Naive thymus-derived CD4-positive, alpha-beta T cell (primary cell): Measurements from ENCODE around the gene PARVA. TPM values are rescaled to one million over a fixed set of nuclear protein-coding genes. Genes with fewer than 3 reads are reported as not detected.

Experiments used
- ATAC-seq: fragments of 150-1000 bp; cut with Tn5 transposase; 2 replicates; pipeline ENCODE4 v1.10.0; 2021; ENCODE audit warnings: mild to moderate bottlenecking, moderate library complexity
- CTCF ChIA-PET: fragments of 350-600 bp; sonication (Branson Sonifier 250); formaldehyde crosslinking; loops from one replicate; lab custom pipeline; 2021; ENCODE audit warnings: antibody characterized with exemption; lab: Charles Lee
- POLR2A ChIA-PET: fragments of 350-600 bp; sonication (Branson Sonifier 250); formaldehyde crosslinking; loops from one replicate; lab custom pipeline; 2021; ENCODE audit warnings: antibody characterized with exemption, inconsistent platforms; lab: Charles Lee
- DNase-seq, 9 donors: peaks; one replicate each; pipeline versions ENCODE4 v3.0.0 to v3.0.0-alpha.2; 2020 to 2022; ENCODE audit warnings: mixed read lengths in 1 of 9
- H3K27ac ChIP-seq: one replicate; pipeline ENCODE4 v1.7.0; 2013; ENCODE audit warnings: mild to moderate bottlenecking, low read depth, low read length, moderate library complexity
- H3K27me3 ChIP-seq, 2 donors: one replicate each; pipeline ENCODE4 v1.7.0; 2013; ENCODE audit warnings: low read length in 2 of 2, mild to moderate bottlenecking in 2 of 2, moderate library complexity in 2 of 2; ENCODE audit not compliant: control insufficient read depth in 2 of 2, insufficient read depth in 2 of 2
- H3K36me3 ChIP-seq, 3 experiments: 1 replicate in 2 of 3; 2 replicates in 1 of 3; pipeline ENCODE4 v1.7.0; 2013; ENCODE audit warnings: low read length in 3 of 3, mild to moderate bottlenecking in 3 of 3, moderate library complexity in 1 of 3; ENCODE audit not compliant: insufficient read depth in 3 of 3, control insufficient read depth in 2 of 3
- H3K4me1 ChIP-seq, 2 donors: one replicate each; pipeline ENCODE4 v1.7.0; 2013; ENCODE audit warnings: low read length in 2 of 2, mild to moderate bottlenecking in 2 of 2, moderate library complexity in 1 of 2; ENCODE audit not compliant: control insufficient read depth in 2 of 2, insufficient read depth in 2 of 2
- H3K4me3 ChIP-seq: 2 replicates; pipeline ENCODE4 v1.7.0; 2013; ENCODE audit warnings: mild to moderate bottlenecking, low read length
- H3K9me3 ChIP-seq, 3 experiments: 1 replicate in 2 of 3; 2 replicates in 1 of 3; pipeline ENCODE4 v1.7.0; 2013; ENCODE audit warnings: low read length in 3 of 3; ENCODE audit not compliant: control insufficient read depth in 2 of 3
- H3K27ac Mint-ChIP-seq, 9 donors: one replicate each; pipeline ENCODE4 v1.8.0; 2020 to 2022; ENCODE audit warnings: mixed read lengths in 9 of 9, mild to moderate bottlenecking in 8 of 9, moderate library complexity in 5 of 9, inconsistent platforms in 2 of 9
- H3K27me3 Mint-ChIP-seq, 5 donors: one replicate each; pipeline ENCODE4 v1.8.0; 2021 to 2022; ENCODE audit warnings: mixed read lengths in 5 of 5, mild to moderate bottlenecking in 1 of 5
- H3K36me3 Mint-ChIP-seq, 5 donors: one replicate each; pipeline ENCODE4 v1.8.0; 2020 to 2022; ENCODE audit warnings: mixed read lengths in 5 of 5, mild to moderate bottlenecking in 3 of 5, inconsistent platforms in 1 of 5
- H3K4me1 Mint-ChIP-seq, 7 donors: one replicate each; pipeline ENCODE4 v1.8.0; 2020 to 2022; ENCODE audit warnings: mixed read lengths in 7 of 7, mild to moderate bottlenecking in 3 of 7, inconsistent platforms in 1 of 7
- H3K4me3 Mint-ChIP-seq, 10 donors: one replicate each; pipeline ENCODE4 v1.8.0; 2020 to 2022; ENCODE audit warnings: mild to moderate bottlenecking in 10 of 10, mixed read lengths in 10 of 10, moderate library complexity in 6 of 10, inconsistent platforms in 2 of 10
- H3K9me3 Mint-ChIP-seq, 11 donors: one replicate each; pipeline ENCODE4 v1.8.0; 2020 to 2022; ENCODE audit warnings: mixed read lengths in 11 of 11, mild to moderate bottlenecking in 4 of 11, inconsistent platforms in 1 of 11, moderate library complexity in 1 of 11
- intact Hi-C, 2 donors: fragments of 100-400 bp; cut with micrococcal nuclease; formaldehyde crosslinking; loops; one replicate each; pipeline ENCODE4 v1.15.1; 2023
- polyA plus RNA-seq, 2 donors: library from polyadenylated mRNA; unstranded; fragments of 300-500 nt; fragmentation: Illumina TruSeq; gene quantifications; one replicate each; pipeline ENCODE4 v1.2.3, GENCODE V29; 2021
- total RNA-seq, 6 experiments: library from RNA in 5 of 6; stranded (reverse) in 5 of 6; gene quantifications; 1 replicate in 5 of 6; 2 replicates in 1 of 6; pipeline ENCODE4 v1.2.3 and lab custom pipeline; 2021 to 2026

Gene PARVA
- total and polyA plus RNA-seq, 7 experiments from 2014 or later: 0.07 to 0.97 (median 0.69) TPM

DNA sequence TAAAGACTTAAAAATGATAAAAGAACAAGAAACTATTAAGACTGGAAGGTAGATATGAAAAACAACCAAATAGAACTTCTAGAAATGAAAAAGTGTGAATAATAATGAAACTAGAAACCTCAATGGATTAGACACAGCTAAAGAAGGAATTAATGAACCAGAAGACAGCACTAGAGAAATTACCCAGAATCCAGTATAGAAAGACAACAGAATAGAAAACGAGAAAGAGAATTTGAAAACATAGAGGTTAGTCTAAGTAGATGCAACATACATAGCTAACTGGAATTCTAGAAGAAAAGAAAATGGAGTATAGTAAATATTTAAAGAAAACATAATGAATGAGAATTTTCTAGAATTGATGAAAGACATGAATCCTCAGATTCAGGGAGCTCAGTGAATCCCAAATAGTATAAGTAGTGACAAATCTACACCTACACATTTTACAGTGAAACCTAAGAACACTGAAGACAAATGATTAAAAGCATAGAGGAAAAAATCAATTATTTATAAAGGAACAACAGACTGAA, 111.9 kb downstream of the PARVA start:
- Histone ChIP-seq H3K27me3 (no peaks in the 10 kb centered on the region), H3K36me3 (no peaks in the 10 kb centered on the region), H3K9me3 (peaks cover 0 to 6% (median 0%) of the 10 kb centered on the region in 3 experiments), H3K27ac (no peak overlapping the region), H3K4me3 (no peak overlapping the region), H3K4me1 (no peaks in the 10 kb centered on the region)
- Mint-ChIP-seq H3K27me3 (peaks cover 8 to 29% (median 21%) of the 10 kb centered on the region in 5 donors), H3K4me1 (no peaks in the 10 kb centered on the region), H3K36me3 (peaks cover 0 to 18% (median 7%) of the 10 kb centered on the region in 5 donors), H3K9me3 (peaks cover 2 to 25% (median 15%) of the 10 kb centered on the region in 11 donors), H3K27ac (no peak overlapping the region), H3K4me3 (no peak overlapping the region)
- intact Hi-C loops: no loop called here
- DNase-seq (no peak), ATAC-seq (no peak)
- CTCF ChIA-PET: interaction anchor here (0.6 kb wide), 1 partner anchor 1776 kb away, joined by 3 read pairs; no protein-coding TSS in a partner anchor
- POLR2A ChIA-PET: no interaction called here

DNA sequence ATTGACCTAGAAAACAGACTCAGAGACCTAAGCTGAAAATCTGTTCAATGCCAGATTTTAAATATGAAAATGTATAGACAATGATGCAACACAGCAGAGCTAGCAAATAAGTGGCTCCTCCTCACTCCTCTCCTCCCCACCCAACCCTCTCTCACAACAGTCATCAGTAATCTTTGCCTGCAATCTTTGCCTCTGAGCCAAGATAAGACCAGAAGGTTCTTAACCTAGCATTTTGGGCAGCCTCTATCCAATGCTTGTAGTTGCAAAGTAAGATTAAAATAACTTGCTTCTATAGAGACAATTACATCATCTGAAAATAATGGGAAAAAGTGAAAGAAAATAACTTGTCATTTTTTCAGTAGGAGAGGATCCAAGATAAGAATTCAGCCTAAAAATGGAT, 117.3 kb downstream of the PARVA start:
- H3K27ac Mint-ChIP-seq: no peak overlapping the region
- no peaks in the 10 kb centered on the region for H3K27me3 ChIP-seq
- no peak overlapping the region for H3K4me3 Mint-ChIP-seq
- H3K36me3 Mint-ChIP-seq: peaks cover 0 to under 1% (median 0%) of the 10 kb centered on the region in 5 donors
- peaks cover 0 to under 1% (median under 1%) of the 10 kb centered on the region in 11 donors for H3K9me3 Mint-ChIP-seq
- H3K27ac ChIP-seq: no peak overlapping the region
- H3K4me3 ChIP-seq: no peak overlapping the region
- ChIA-PET CTCF (interaction anchor here (0.6 to 1.2 kb wide), 2 partner anchors 12 to 108 kb away, joined by 3 to 4 read pairs; no protein-coding TSS in a partner anchor), POLR2A (interaction anchor here (0.5 kb wide), 1 partner anchor 653 kb away, joined by 3 read pairs; the partner anchor contains the start of gene USP47)
- no peak for DNase-seq
- no peaks in the 10 kb centered on the region for H3K36me3 ChIP-seq
- peaks cover 5 to 25% (median 6%) of the 10 kb centered on the region in 5 donors for H3K27me3 Mint-ChIP-seq
- H3K9me3 ChIP-seq: no peaks in the 10 kb centered on the region
- no peak for ATAC-seq
- no peaks in the 10 kb centered on the region for H3K4me1 Mint-ChIP-seq
- no peaks in the 10 kb centered on the region for H3K4me1 ChIP-seq
- intact Hi-C loops: no loop called here

DNA sequence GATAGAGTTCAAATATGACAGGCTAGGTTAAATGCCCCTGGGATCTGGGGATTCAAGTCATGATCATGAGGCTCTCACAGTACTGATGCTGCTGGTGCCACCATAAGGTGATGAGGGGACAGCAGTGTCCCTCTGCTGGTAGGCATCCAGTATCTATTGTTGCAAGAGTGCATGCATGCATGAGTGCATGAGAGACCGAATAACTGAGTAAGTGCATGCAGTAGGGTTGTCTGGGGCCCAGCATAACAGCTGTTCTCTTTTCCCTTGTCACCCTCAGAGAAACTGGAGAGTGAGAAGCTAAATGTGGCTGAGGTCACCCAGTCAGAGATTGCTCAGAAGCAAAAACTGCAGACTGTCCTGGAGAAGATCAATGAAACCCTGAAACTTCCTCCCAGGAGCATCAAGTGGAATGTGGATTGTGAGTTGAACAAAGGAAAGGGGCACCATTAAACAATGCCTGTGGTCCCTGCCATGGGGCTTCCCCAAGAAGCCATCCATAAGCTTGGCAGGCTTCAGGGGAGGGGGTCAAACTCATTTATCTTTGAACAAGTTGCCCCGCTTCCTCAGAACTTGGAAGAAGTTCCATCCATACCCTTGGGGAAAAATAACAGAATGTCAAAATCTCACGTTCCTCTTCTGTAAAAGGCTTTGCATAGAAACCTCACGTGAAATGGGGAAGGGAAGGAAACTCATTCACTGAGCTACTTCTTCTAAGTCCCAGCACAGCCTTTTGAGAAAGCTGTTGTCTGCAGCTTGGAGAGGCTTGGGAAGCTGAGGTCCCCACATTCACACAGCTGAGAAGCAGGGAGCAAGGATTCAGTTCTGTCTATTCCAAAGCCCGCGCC, 119.0 kb downstream of the PARVA start:
- no peaks in the 10 kb centered on the region for H3K9me3 ChIP-seq
- no peak for DNase-seq
- no peaks in the 10 kb centered on the region for H3K4me1 Mint-ChIP-seq
- H3K4me3 Mint-ChIP-seq: no peak overlapping the region
- no peaks in the 10 kb centered on the region for H3K4me1 ChIP-seq
- H3K36me3 Mint-ChIP-seq: no peaks in the 10 kb centered on the region
- CTCF ChIA-PET: no interaction called here
- H3K27ac Mint-ChIP-seq: no peak overlapping the region
- no peak overlapping the region for H3K27ac ChIP-seq
- peaks cover 0 to 25% (median 5%) of the 10 kb centered on the region in 5 donors for H3K27me3 Mint-ChIP-seq
- no peaks in the 10 kb centered on the region for H3K36me3 ChIP-seq
- H3K9me3 Mint-ChIP-seq: no peaks in the 10 kb centered on the region
- no peaks in the 10 kb centered on the region for H3K27me3 ChIP-seq
- POLR2A ChIA-PET: no interaction called here
- intact Hi-C loops: loop anchor here in 1 of 2 donors (1.0 kb wide), 1 partner anchor 165 kb away; no protein-coding TSS in a partner anchor
- ATAC-seq: no peak
- H3K4me3 ChIP-seq: no peak overlapping the region

DNA sequence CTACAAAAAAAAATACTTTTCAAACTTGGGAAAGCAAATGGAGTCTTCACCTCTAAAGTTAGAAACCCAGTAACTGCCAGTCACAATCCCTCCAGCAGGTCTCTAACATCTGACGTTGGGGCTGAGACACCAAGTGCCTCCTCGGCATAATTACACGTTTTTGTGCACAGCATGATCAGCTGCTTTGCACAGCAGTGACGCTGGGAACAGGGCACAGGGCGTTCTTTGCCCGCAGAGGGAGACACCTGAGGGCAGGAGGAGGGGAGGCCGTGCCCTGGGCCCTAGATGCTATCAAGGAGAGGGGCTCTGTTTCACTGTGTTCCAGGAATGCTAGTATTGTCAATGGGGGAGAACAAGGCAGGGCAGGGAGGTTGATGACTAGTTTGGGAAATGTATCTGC, 120.1 kb downstream of the PARVA start:
- Histone ChIP-seq H3K27ac (no peak overlapping the region), H3K27me3 (no peaks in the 10 kb centered on the region), H3K4me1 (no peaks in the 10 kb centered on the region), H3K4me3 (no peak overlapping the region), H3K9me3 (no peaks in the 10 kb centered on the region), H3K36me3 (no peaks in the 10 kb centered on the region)
- peaks cover 0 to 25% (median 5%) of the 10 kb centered on the region in 5 donors for H3K27me3 Mint-ChIP-seq
- no peak overlapping the region for H3K4me3 Mint-ChIP-seq
- ChIA-PET POLR2A (no interaction called here), CTCF (no interaction called here)
- ATAC-seq: no peak
- H3K36me3 Mint-ChIP-seq: no peaks in the 10 kb centered on the region
- H3K27ac Mint-ChIP-seq: no peak overlapping the region
- H3K4me1 Mint-ChIP-seq: no peaks in the 10 kb centered on the region
- intact Hi-C loops: no loop called here
- H3K9me3 Mint-ChIP-seq: no peaks in the 10 kb centered on the region
- DNase-seq: no peak

DNA sequence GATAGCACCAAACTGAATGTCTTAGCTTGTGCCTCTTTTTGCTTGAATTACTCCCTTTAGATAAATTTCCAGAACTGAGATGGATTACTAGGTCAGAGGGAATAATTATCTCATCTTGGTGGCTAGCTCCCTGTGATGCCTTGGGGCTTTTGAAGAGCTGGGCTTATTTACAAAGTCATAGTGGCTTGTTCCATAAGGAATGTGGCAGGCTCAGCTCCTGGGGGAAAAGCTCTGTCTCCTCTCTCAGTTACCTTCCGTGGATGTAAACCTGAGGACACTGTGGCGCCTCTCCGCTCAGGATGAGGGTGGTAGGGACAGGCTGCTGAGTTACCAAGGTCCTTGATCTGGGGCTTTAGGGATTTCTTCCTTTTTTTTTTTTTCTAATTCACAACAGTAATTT, 121.7 kb downstream of the PARVA start:
- H3K9me3 Mint-ChIP-seq: no peaks in the 10 kb centered on the region
- H3K27ac Mint-ChIP-seq: no peak overlapping the region
- no peaks in the 10 kb centered on the region for H3K36me3 Mint-ChIP-seq
- ATAC-seq (no peak), DNase-seq (no peak)
- Histone ChIP-seq H3K27ac (no peak overlapping the region), H3K27me3 (no peaks in the 10 kb centered on the region), H3K4me1 (no peaks in the 10 kb centered on the region), H3K36me3 (no peaks in the 10 kb centered on the region), H3K4me3 (no peak overlapping the region), H3K9me3 (no peaks in the 10 kb centered on the region)
- intact Hi-C loops: no loop called here
- peaks cover 0 to 21% (median 5%) of the 10 kb centered on the region in 5 donors for H3K27me3 Mint-ChIP-seq
- ChIA-PET CTCF (interaction anchor here (0.6 kb wide), 1 partner anchor 391 kb away, joined by 3 read pairs; no protein-coding TSS in a partner anchor), POLR2A (no interaction called here)
- no peaks in the 10 kb centered on the region for H3K4me1 Mint-ChIP-seq
- no peak overlapping the region for H3K4me3 Mint-ChIP-seq

DNA sequence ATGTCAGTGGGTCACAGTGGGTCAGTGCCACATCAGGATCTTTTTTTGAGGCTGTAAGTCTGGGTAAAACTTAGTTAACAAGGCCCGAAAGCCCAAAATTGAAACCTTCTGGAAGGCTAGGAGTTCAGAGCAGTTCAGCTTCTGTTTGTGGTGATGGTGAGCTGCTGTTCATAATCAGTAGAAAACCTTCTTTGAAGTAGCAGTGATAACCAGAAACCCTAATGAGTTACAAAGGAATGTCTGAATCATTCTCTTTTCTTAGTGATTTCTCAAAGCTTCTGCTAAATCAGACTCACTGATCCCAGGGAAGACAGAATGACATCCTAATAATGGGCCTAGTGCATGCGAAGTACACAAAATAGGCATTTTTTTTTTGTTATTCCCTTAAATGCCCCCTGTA, 124.7 kb downstream of the PARVA start:
- Mint-ChIP-seq H3K27me3 (peaks cover 0 to 7% (median 5%) of the 10 kb centered on the region in 5 donors), H3K4me1 (no peaks in the 10 kb centered on the region), H3K36me3 (no peaks in the 10 kb centered on the region), H3K27ac (no peak overlapping the region), H3K4me3 (no peak overlapping the region), H3K9me3 (no peaks in the 10 kb centered on the region)
- H3K36me3 ChIP-seq: no peaks in the 10 kb centered on the region
- ATAC-seq (no peak), DNase-seq (no peak)
- intact Hi-C loops: no loop called here
- no peaks in the 10 kb centered on the region for H3K4me1 ChIP-seq
- H3K27ac ChIP-seq: no peak overlapping the region
- no peaks in the 10 kb centered on the region for H3K9me3 ChIP-seq
- ChIA-PET POLR2A (no interaction called here), CTCF (interaction anchor here (0.7 kb wide), 1 partner anchor 9 kb away, joined by 3 read pairs; no protein-coding TSS in a partner anchor)
- no peaks in the 10 kb centered on the region for H3K27me3 ChIP-seq
- no peak overlapping the region for H3K4me3 ChIP-seq
